Measurements from ENCODE around the gene CTIF.

CTIF gene

DNA sequence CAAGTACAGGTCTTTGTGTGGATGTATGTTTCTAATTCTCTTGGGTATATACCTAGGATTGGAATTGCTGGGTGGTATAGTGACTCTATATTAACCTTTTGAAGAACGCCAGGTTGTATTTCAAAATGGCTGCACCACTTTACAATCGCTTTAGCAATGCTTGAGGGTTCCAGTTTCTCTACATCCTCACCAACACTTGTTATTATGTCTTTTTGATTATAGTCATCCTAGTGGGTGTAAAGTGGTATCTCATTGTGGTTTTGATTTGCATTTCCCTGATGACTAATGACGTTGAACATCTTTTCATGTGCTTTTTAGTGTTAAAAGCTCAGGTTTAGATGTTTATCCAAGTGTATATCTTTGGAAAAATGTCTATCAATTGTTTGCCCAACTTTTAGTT lies 39.5 kb downstream of the CTIF start:
- H3K9ac ChIP-seq (ENCODE audit: insufficient read length), result no peak overlapping the region
- TF ChIP-seq POLR2AphosphoS5 (IDR thresholded peaks at IDR 0.05; ENCODE audit: borderline replicate concordance, low read depth, low read length), result no peak
- TF ChIP-seq EZH2 (IDR thresholded peaks at IDR 0.05), result no peak
- TF ChIP-seq FOXP2 (optimal IDR thresholded peaks at IDR 0.05; ENCODE audit: control extremely low read depth, extremely low read length, insufficient read depth), result no peak
- no peak for DNase-seq (ENCODE audit: low read depth, low spot score)
- no peaks in the 10 kb centered on the region for H3K9me3 ChIP-seq (ENCODE audit: low read depth, low read length)
- no peak overlapping the region for H3K27ac ChIP-seq
- H3K4me3 ChIP-seq, result no peak overlapping the region
- H3K36me3 ChIP-seq (ENCODE audit: insufficient read depth, low read length), result peaks cover 6% of the 10 kb centered on the region; the same call in 1 of the 2 replicates

- Histone ChIP-seq H3K4me3 (no peak overlapping the region), H3K27ac (no peak overlapping the region), H3K36me3 (ENCODE audit: insufficient read depth, low read length) (peaks cover 6% of the 10 kb centered on the region; the same call in 1 of the 2 replicates), H3K9ac (ENCODE audit: insufficient read length) (no peak overlapping the region), H3K9me3 (ENCODE audit: low read depth, low read length) (no peaks in the 10 kb centered on the region)
- TF ChIP-seq EZH2 (IDR thresholded peaks at IDR 0.05) (no peak), FOXP2 (optimal IDR thresholded peaks at IDR 0.05; ENCODE audit: control extremely low read depth, extremely low read length, insufficient read depth) (no peak), POLR2AphosphoS5 (IDR thresholded peaks at IDR 0.05; ENCODE audit: borderline replicate concordance, low read depth, low read length) (no peak)
- no peak for DNase-seq (ENCODE audit: low read depth, low spot score)
Measured at GRCh38 chr18:48580066-48580465, 41.2 kb downstream of the CTIF start.

- TF ChIP-seq POLR2AphosphoS5 (IDR thresholded peaks at IDR 0.05; ENCODE audit: borderline replicate concordance, low read depth, low read length), result no peak
- Histone ChIP-seq H3K9me3 (ENCODE audit: low read depth, low read length) (no peaks in the 10 kb centered on the region), H3K9ac (ENCODE audit: insufficient read length) (no peak overlapping the region), H3K36me3 (ENCODE audit: insufficient read depth, low read length) (peaks cover 6% of the 10 kb centered on the region; the same call in 1 of the 2 replicates), H3K27ac (no peak overlapping the region), H3K4me3 (peak overlapping the region; percentile 33)
- peak; percentile 55 for DNase-seq (ENCODE audit: low read depth, low spot score)
Measured at GRCh38 chr18:48580782-48581181, 42.0 kb downstream of the CTIF start.

DNA sequence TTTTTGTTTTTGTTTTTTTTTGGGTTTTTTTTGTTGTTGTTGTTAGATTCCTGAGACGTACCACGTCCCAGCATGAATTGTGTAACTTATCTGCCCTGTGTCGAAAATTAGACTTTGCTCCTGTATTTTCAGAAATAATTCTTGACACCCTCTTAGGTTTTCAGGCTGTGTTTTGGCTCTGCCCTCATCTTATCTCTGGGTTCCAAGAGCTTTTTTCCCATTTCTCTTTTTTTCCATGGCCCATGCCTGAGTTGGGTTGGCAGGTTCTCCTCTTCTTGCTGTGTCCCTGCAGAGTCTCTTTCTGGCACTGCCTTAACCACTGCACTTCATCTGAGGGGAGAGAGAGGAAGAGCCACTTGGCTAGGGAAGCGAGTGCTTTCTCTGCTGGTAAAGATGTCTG lies 42.4 kb downstream of the CTIF start:
- TF ChIP-seq FOXP2 (optimal IDR thresholded peaks at IDR 0.05; ENCODE audit: control extremely low read depth, extremely low read length, insufficient read depth), result no peak
- no peak for TF ChIP-seq EZH2 (IDR thresholded peaks at IDR 0.05)
- TF ChIP-seq POLR2AphosphoS5 (IDR thresholded peaks at IDR 0.05; ENCODE audit: borderline replicate concordance, low read depth, low read length), result no peak
- Histone ChIP-seq H3K9me3 (ENCODE audit: low read depth, low read length) (no peaks in the 10 kb centered on the region), H3K9ac (ENCODE audit: insufficient read length) (no peak overlapping the region), H3K36me3 (ENCODE audit: insufficient read depth, low read length) (peaks cover 6% of the 10 kb centered on the region; the same call in 1 of the 2 replicates), H3K4me3 (peak overlapping the region; percentile 33), H3K27ac (no peak overlapping the region)
- no peak for DNase-seq (ENCODE audit: low read depth, low spot score)

GRCh38 chr18:48581941-48582340 lies 43.1 kb downstream of the CTIF start:
- no peak for TF ChIP-seq POLR2AphosphoS5 (IDR thresholded peaks at IDR 0.05; ENCODE audit: borderline replicate concordance, low read depth, low read length)
- no peak for TF ChIP-seq FOXP2 (optimal IDR thresholded peaks at IDR 0.05; ENCODE audit: control extremely low read depth, extremely low read length, insufficient read depth)
- H3K27ac ChIP-seq, result no peak overlapping the region
- no peaks in the 10 kb centered on the region for H3K9me3 ChIP-seq (ENCODE audit: low read depth, low read length)

GRCh38 chr18:48582946-48583345 lies 44.1 kb downstream of the CTIF start:
- no peak overlapping the region for H3K9ac ChIP-seq (ENCODE audit: insufficient read length)
- no peaks in the 10 kb centered on the region for H3K9me3 ChIP-seq (ENCODE audit: low read depth, low read length)
- H3K4me3 ChIP-seq, result no peak overlapping the region
- DNase-seq (ENCODE audit: low read depth, low spot score), result no peak
- 0 out of 2 replicates have a peak, but pooled peaks cover 2% of the 10 kb centered on the region for H3K36me3 ChIP-seq (ENCODE audit: insufficient read depth, low read length)
- H3K27ac ChIP-seq, result no peak overlapping the region
- no peak for TF ChIP-seq FOXP2 (optimal IDR thresholded peaks at IDR 0.05; ENCODE audit: control extremely low read depth, extremely low read length, insufficient read depth)
- TF ChIP-seq EZH2 (IDR thresholded peaks at IDR 0.05), result no peak
- no peak for TF ChIP-seq POLR2AphosphoS5 (IDR thresholded peaks at IDR 0.05; ENCODE audit: borderline replicate concordance, low read depth, low read length)

More at GRCh38 chr18:48581941-48582340, 43.1 kb downstream of the CTIF start:
- DNase-seq (ENCODE audit: low read depth, low spot score), result no peak
- Histone ChIP-seq H3K36me3 (ENCODE audit: insufficient read depth, low read length) (peaks cover 6% of the 10 kb centered on the region; the same call in 1 of the 2 replicates), H3K4me3 (no peak overlapping the region), H3K9ac (ENCODE audit: insufficient read length) (no peak overlapping the region)

- Histone ChIP-seq H3K4me3 (no peak overlapping the region), H3K9ac (ENCODE audit: insufficient read length) (no peak overlapping the region), H3K9me3 (ENCODE audit: low read depth, low read length) (no peaks in the 10 kb centered on the region), H3K36me3 (ENCODE audit: insufficient read depth, low read length) (no peaks in the 10 kb centered on the region), H3K27ac (no peak overlapping the region)
- DNase-seq (ENCODE audit: low read depth, low spot score), result no peak
- TF ChIP-seq EZH2 (IDR thresholded peaks at IDR 0.05), result no peak
- no peak for TF ChIP-seq POLR2AphosphoS5 (IDR thresholded peaks at IDR 0.05; ENCODE audit: borderline replicate concordance, low read depth, low read length)
- no peak for TF ChIP-seq FOXP2 (optimal IDR thresholded peaks at IDR 0.05; ENCODE audit: control extremely low read depth, extremely low read length, insufficient read depth)
Measured at GRCh38 chr18:48583573-48583972, 44.7 kb downstream of the CTIF start.

DNA sequence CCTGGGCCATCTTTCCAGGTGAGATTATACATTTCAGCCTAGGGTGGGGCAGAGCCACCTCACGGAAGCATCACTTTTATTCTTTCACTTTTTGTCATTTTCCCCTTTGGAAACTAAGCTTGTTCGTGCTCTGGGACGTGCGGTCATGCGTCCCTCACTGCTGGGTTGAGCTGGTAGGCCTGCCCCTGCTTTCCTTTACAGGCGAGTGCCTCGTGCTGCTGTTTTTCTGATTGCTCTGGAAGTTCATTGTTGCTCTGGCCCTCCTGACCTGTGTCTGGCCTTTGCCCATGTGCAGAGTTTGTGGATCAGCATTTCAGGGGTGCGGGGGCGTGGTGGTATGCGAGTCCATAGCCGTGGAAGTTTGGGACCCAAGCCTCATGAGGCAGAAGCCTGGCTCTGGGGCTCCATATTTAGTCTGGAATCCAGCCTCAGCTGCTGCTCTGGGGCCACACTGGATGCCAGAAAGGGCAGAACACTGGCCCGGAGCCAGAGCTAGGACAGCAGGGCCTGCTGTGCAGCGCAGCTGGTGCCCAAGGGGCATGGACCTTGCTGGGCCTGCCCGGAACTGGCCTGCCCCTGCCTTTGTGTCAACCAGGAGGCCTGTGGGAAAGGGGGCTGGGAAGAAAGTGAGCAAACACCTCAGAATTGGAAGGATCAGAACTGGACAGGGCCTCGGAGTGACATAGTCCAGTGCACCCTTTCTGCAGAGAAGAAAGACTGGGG lies 51.1 kb downstream of the CTIF start:
- Histone ChIP-seq H3K4me3 (no peak overlapping the region), H3K27ac (no peak overlapping the region), H3K9ac (ENCODE audit: insufficient read length) (no peak overlapping the region), H3K36me3 (ENCODE audit: insufficient read depth, low read length) (no peaks in the 10 kb centered on the region), H3K9me3 (ENCODE audit: low read depth, low read length) (no peaks in the 10 kb centered on the region)
- TF ChIP-seq EZH2 (IDR thresholded peaks at IDR 0.05) (no peak), FOXP2 (optimal IDR thresholded peaks at IDR 0.05; ENCODE audit: control extremely low read depth, extremely low read length, insufficient read depth) (no peak), POLR2AphosphoS5 (IDR thresholded peaks at IDR 0.05; ENCODE audit: borderline replicate concordance, low read depth, low read length) (no peak)
- DNase-seq (ENCODE audit: low read depth, low spot score), result no peak

- Histone ChIP-seq H3K9ac (ENCODE audit: insufficient read length) (no peak overlapping the region), H3K4me3 (no peak overlapping the region), H3K27ac (no peak overlapping the region), H3K36me3 (ENCODE audit: insufficient read depth, low read length) (no peaks in the 10 kb centered on the region), H3K9me3 (ENCODE audit: low read depth, low read length) (no peaks in the 10 kb centered on the region)
- no peak for TF ChIP-seq POLR2AphosphoS5 (IDR thresholded peaks at IDR 0.05; ENCODE audit: borderline replicate concordance, low read depth, low read length)
- TF ChIP-seq EZH2 (IDR thresholded peaks at IDR 0.05), result no peak
- no peak for TF ChIP-seq FOXP2 (optimal IDR thresholded peaks at IDR 0.05; ENCODE audit: control extremely low read depth, extremely low read length, insufficient read depth)
- DNase-seq (ENCODE audit: low read depth, low spot score), result no peak
Measured at GRCh38 chr18:48590678-48591077, 51.8 kb downstream of the CTIF start.
